Peyer's patch (tissue), 4 donors: ENCODE results near the gene ZFHX3. TPM values are rescaled to one million over a fixed set of nuclear protein-coding genes. Genes with fewer than 3 reads are reported as not detected.
"Not testable (repeated sequence)": the region's sequence is repeated elsewhere in the genome, so short reads cannot be mapped to it uniquely, and the experiment has no call there.

Source experiments
- DNase-seq, 3 donors: peaks; one replicate each; pipeline ENCODE4 v3.0.0-alpha.2; 2017 to 2019
- H3K27ac ChIP-seq, 4 donors: fragments of 200-600 bp; sonication (generic); one replicate each; pipeline ENCODE4 v1.5.1; 2016 to 2019
- H3K27me3 ChIP-seq, 2 donors: fragments of 200-600 bp; sonication (generic); one replicate each; pipeline ENCODE4 v1.5.1; 2019
- H3K36me3 ChIP-seq, 3 donors: fragments of 200-600 bp; sonication (generic); one replicate each; pipeline ENCODE4 v1.5.1; 2016 to 2019
- H3K4me1 ChIP-seq, 4 donors: fragments of 200-600 bp; sonication (generic); one replicate each; pipeline ENCODE4 v1.5.1; 2016 to 2019
- H3K4me3 ChIP-seq, 4 donors: fragments of 200-600 bp; sonication (generic); 1 replicate in 3 of 4; 2 replicates in 1 of 4; pipeline ENCODE4 v1.5.1; 2016 to 2019; ENCODE audit warnings: mild to moderate bottlenecking in 1 of 4
- H3K9me3 ChIP-seq, 4 donors: fragments of 200-600 bp; sonication (generic); one replicate each; pipeline ENCODE4 v1.5.1; 2016 to 2019; ENCODE audit warnings: mild to moderate bottlenecking in 1 of 4
- CTCF ChIP-seq, 6 experiments: fragments of 450-650 bp in 4 of 6; fragments of 200-600 bp in 2 of 6; sonication (generic) in 1 of 6; IDR thresholded peaks; one replicate each; pipeline ENCODE4 v1.5.1; 2017 to 2019; ENCODE audit warnings: antibody characterized with exemption in 6 of 6, mild to moderate bottlenecking in 3 of 6, moderate library complexity in 1 of 6
- POLR2A ChIP-seq, 2 donors: fragments of 450-650 bp; IDR thresholded peaks; one replicate each; pipeline ENCODE4 v1.5.1; 2017; ENCODE audit warnings: antibody characterized with exemption in 2 of 2, mild to moderate bottlenecking in 2 of 2, moderate library complexity in 2 of 2
- total RNA-seq, 4 donors: library from RNA; depleted of rRNA; stranded (reverse); fragments of >200 nt; gene quantifications; one replicate each; pipeline ENCODE4 v1.1.0, GENCODE V29; 2016

Gene ZFHX3
- total RNA-seq, 4 donors from 2014 or later = 6.3 to 39.6 (median 14.6) TPM

- H3K4me1 ChIP-seq = peaks cover 0 to 22% (median 0%) of the 10 kb centered on the region in 4 donors
- no peaks in the 10 kb centered on the region for H3K36me3 ChIP-seq
- no peak overlapping the region for H3K27ac ChIP-seq
- no peak for DNase-seq
- TF ChIP-seq CTCF (IDR thresholded peaks at IDR 0.05) (no peak), POLR2A (IDR thresholded peaks at IDR 0.05) (no peak)
- H3K9me3 ChIP-seq = no peaks in the 10 kb centered on the region
- no peak overlapping the region for H3K4me3 ChIP-seq
- H3K27me3 ChIP-seq = no peaks in the 10 kb centered on the region
Measured at GRCh38 chr16:72996291-72997062, 51.5 kb downstream of the ZFHX3 start.

- H3K4me3 ChIP-seq, H3K27me3 ChIP-seq, H3K36me3 ChIP-seq, H3K27ac ChIP-seq, DNase-seq, H3K9me3 ChIP-seq: not testable (repeated sequence)
- peaks cover 0 to 26% (median 0%) of the 10 kb centered on the region in 4 donors for H3K4me1 ChIP-seq
Measured at GRCh38 chr16:72995882-72996270, 52.1 kb downstream of the ZFHX3 start.

- DNase-seq = no peak
Measured at GRCh38 chr16:72995151-72995881, 52.6 kb downstream of the ZFHX3 start.

GRCh38 chr16:72992142-72992601 is 55.8 kb downstream of the ZFHX3 start:
- Histone ChIP-seq H3K27ac (no peak overlapping the region), H3K27me3 (no peaks in the 10 kb centered on the region), H3K36me3 (no peaks in the 10 kb centered on the region), H3K4me1 (peaks cover 0 to 36% (median 0%) of the 10 kb centered on the region in 4 donors), H3K9me3 (no peaks in the 10 kb centered on the region), H3K4me3 (no peak overlapping the region)
- DNase-seq = peak in 1 of 3 donors; percentile 37
- TF ChIP-seq CTCF (IDR thresholded peaks at IDR 0.05) (no peak), POLR2A (IDR thresholded peaks at IDR 0.05) (no peak)

More at GRCh38 chr16:72995151-72995881, 52.6 kb downstream of the ZFHX3 start:
- H3K27ac ChIP-seq = no peak overlapping the region
- H3K9me3 ChIP-seq = no peaks in the 10 kb centered on the region
- H3K27me3 ChIP-seq = no peaks in the 10 kb centered on the region
- TF ChIP-seq CTCF (IDR thresholded peaks at IDR 0.05) = peak in 4 of 6 experiments; percentile 25 to 54 (median 40)
- no peak for TF ChIP-seq POLR2A (IDR thresholded peaks at IDR 0.05)
- no peaks in the 10 kb centered on the region for H3K36me3 ChIP-seq
- no peak overlapping the region for H3K4me3 ChIP-seq
- peaks cover 0 to 31% (median 0%) of the 10 kb centered on the region in 4 donors for H3K4me1 ChIP-seq

GRCh38 chr16:72991644-72992043 is 56.3 kb downstream of the ZFHX3 start:
- Histone ChIP-seq H3K27me3 (no peaks in the 10 kb centered on the region), H3K4me1 (peaks cover 0 to 31% (median 0%) of the 10 kb centered on the region in 4 donors), H3K9me3 (no peaks in the 10 kb centered on the region), H3K27ac (no peak overlapping the region), H3K36me3 (no peaks in the 10 kb centered on the region), H3K4me3 (no peak overlapping the region)
- no peak for TF ChIP-seq CTCF (IDR thresholded peaks at IDR 0.05)
- no peak for TF ChIP-seq POLR2A (IDR thresholded peaks at IDR 0.05)
- DNase-seq = peak in 1 of 3 donors; percentile 6

- Histone ChIP-seq H3K4me3 (no peak overlapping the region), H3K27me3 (no peaks in the 10 kb centered on the region), H3K9me3 (no peaks in the 10 kb centered on the region), H3K4me1 (peaks cover 0 to 27% (median 1%) of the 10 kb centered on the region in 4 donors), H3K27ac (no peak overlapping the region), H3K36me3 (no peaks in the 10 kb centered on the region)
- DNase-seq = no peak
- TF ChIP-seq POLR2A (IDR thresholded peaks at IDR 0.05) = no peak
- TF ChIP-seq CTCF (IDR thresholded peaks at IDR 0.05) = no peak
Measured at GRCh38 chr16:72991211-72991610, 56.7 kb downstream of the ZFHX3 start.
